Measurements from ENCODE around the gene UBAC1.

- TF ChIP-seq CTCF (conservative IDR thresholded peaks at IDR 0.05; ENCODE audit: low read length) (no peak), EZH2phosphoT487 (IDR thresholded peaks at IDR 0.05; ENCODE audit: borderline replicate concordance) (no peak)
Observed at GRCh38 chr9:135886147-135886981, 74.8 kb downstream of the UBAC1 start.

Data from Loucy (cell line).